ENCODE results near the gene LRRN3. TPM values are rescaled to one million over a fixed set of nuclear protein-coding genes. Genes with fewer than 3 reads are reported as not detected.

Gene LRRN3
- total RNA-seq, 4 donors from 2014 or later, result 0.23 to 1.6 (median 0.40) TPM; not detected in 1

GRCh38 chr7:111088328-111088727 lies 2.6 kb upstream of the LRRN3 start:
- Histone ChIP-seq H3K4me3 (no peak overlapping the region), H3K9me3 (no peaks in the 10 kb centered on the region), H3K27ac (no peak overlapping the region), H3K36me3 (no peaks in the 10 kb centered on the region), H3K27me3 (no peaks in the 10 kb centered on the region), H3K4me1 (peaks cover 0 to 31% (median 0%) of the 10 kb centered on the region in 3 donors)
- TF ChIP-seq EP300 (IDR thresholded peaks at IDR 0.05), result no peak
- TF ChIP-seq POLR2A (IDR thresholded peaks at IDR 0.05), result no peak
- WGBS, 2 donors (ENCODE audit: low coverage in 1 of 2), result 93 to 100% methylated on average over 1 of the region's 1 CpG
- ATAC-seq, result no peak

GRCh38 chr7:111089822-111090426 lies 1.0 kb upstream of the LRRN3 start:
- ATAC-seq, result no peak

GRCh38 chr7:111091593-111092358 lies 849 bp downstream of the LRRN3 start:
- WGBS, 2 donors (ENCODE audit: low coverage in 1 of 2), result 3 to 29% methylated on average over 3 of the region's 3 CpGs
- TF ChIP-seq POLR2A (IDR thresholded peaks at IDR 0.05), result no peak
- TF ChIP-seq POLR2AphosphoS5 (IDR thresholded peaks at IDR 0.05), result no peak
- no peak for TF ChIP-seq EP300 (IDR thresholded peaks at IDR 0.05)
- TF ChIP-seq CTCF (IDR thresholded peaks at IDR 0.05), result no peak
- ATAC-seq, result no peak
- no peaks in the 10 kb centered on the region for H3K36me3 ChIP-seq
- peak overlapping the region; percentile 36 to 48 for H3K4me3 ChIP-seq
- H3K27ac ChIP-seq, result peak overlapping the region in 1 of 4 donors; percentile 38
- peaks cover 0 to 38% (median 0%) of the 10 kb centered on the region in 3 donors for H3K4me1 ChIP-seq
- no peaks in the 10 kb centered on the region for H3K9me3 ChIP-seq
- no peaks in the 10 kb centered on the region for H3K27me3 ChIP-seq

More at GRCh38 chr7:111089822-111090426, 1.0 kb upstream of the LRRN3 start:
- no peaks in the 10 kb centered on the region for H3K27me3 ChIP-seq
- H3K9me3 ChIP-seq, result no peaks in the 10 kb centered on the region
- peaks cover 0 to 40% (median 0%) of the 10 kb centered on the region in 3 donors for H3K4me1 ChIP-seq
- WGBS, 2 donors (ENCODE audit: low coverage in 1 of 2), result 17 to 30% methylated on average over 1 of the region's 1 CpG
- H3K4me3 ChIP-seq, result no peak overlapping the region
- TF ChIP-seq EP300 (IDR thresholded peaks at IDR 0.05) (no peak), CTCF (IDR thresholded peaks at IDR 0.05) (peak; percentile 51 to 71 (median 53)), POLR2A (IDR thresholded peaks at IDR 0.05) (no peak), POLR2AphosphoS5 (IDR thresholded peaks at IDR 0.05) (no peak)
- H3K36me3 ChIP-seq, result no peaks in the 10 kb centered on the region
- no peak overlapping the region for H3K27ac ChIP-seq

GRCh38 chr7:111092406-111093236 lies 1.7 kb downstream of the LRRN3 start:
- no peak for ATAC-seq
- Histone ChIP-seq H3K36me3 (no peaks in the 10 kb centered on the region), H3K4me1 (peaks cover 0 to 34% (median 0%) of the 10 kb centered on the region in 3 donors), H3K27ac (peak overlapping the region in 1 of 4 donors; percentile 19), H3K27me3 (no peaks in the 10 kb centered on the region), H3K9me3 (no peaks in the 10 kb centered on the region), H3K4me3 (peak overlapping the region in 1 of 2 donors; percentile 48)
- WGBS, 2 donors (ENCODE audit: low coverage in 1 of 2), result 34 to 39% methylated on average over 2 of the region's 2 CpGs
- TF ChIP-seq POLR2AphosphoS5 (IDR thresholded peaks at IDR 0.05) (no peak), EP300 (IDR thresholded peaks at IDR 0.05) (no peak), POLR2A (IDR thresholded peaks at IDR 0.05) (no peak), CTCF (IDR thresholded peaks at IDR 0.05) (no peak)

- no peak overlapping the region for H3K27ac ChIP-seq
- peaks cover 0 to 41% (median 0%) of the 10 kb centered on the region in 3 donors for H3K4me1 ChIP-seq
- 44 to 91% methylated on average over 3 of the region's 4 CpGs for WGBS, 2 donors (ENCODE audit: low coverage in 1 of 2)
- no peaks in the 10 kb centered on the region for H3K36me3 ChIP-seq
- H3K4me3 ChIP-seq, result no peak overlapping the region
- H3K27me3 ChIP-seq, result no peaks in the 10 kb centered on the region
- TF ChIP-seq POLR2A (IDR thresholded peaks at IDR 0.05), result no peak
- TF ChIP-seq EP300 (IDR thresholded peaks at IDR 0.05), result no peak
- no peak for TF ChIP-seq POLR2AphosphoS5 (IDR thresholded peaks at IDR 0.05)
- no peak for TF ChIP-seq CTCF (IDR thresholded peaks at IDR 0.05)
- H3K9me3 ChIP-seq, result no peaks in the 10 kb centered on the region
- ATAC-seq, result no peak
Measured at GRCh38 chr7:111093496-111093895, 2.6 kb downstream of the LRRN3 start.
